Activated CD4-positive, alpha-beta T cell treated with anti-CD3 and anti-CD28 coated beads, Interleukin-2, amount 50 U/mL, for 1 hour (primary cell): Measurements from ENCODE around the gene HKDC1.
"Not testable (repeated sequence)": the region's sequence is repeated elsewhere in the genome, so short reads cannot be mapped to it uniquely, and the experiment has no call there.

Source experiments
- DNase-seq: peaks from one replicate; pipeline ENCODE4 v3.0.0-alpha.2; 2020

Gene HKDC1

GRCh38 chr10:69242852-69243212 is 22.7 kb downstream of the HKDC1 start:
- no peak for DNase-seq

- DNase-seq = no peak
These were observed 23.7 kb downstream of the HKDC1 start for GRCh38 chr10:69243817-69244216.

GRCh38 chr10:69246036-69246435 is 25.9 kb downstream of the HKDC1 start:
- DNase-seq = no peak

GRCh38 chr10:69246581-69247312 is 26.6 kb downstream of the HKDC1 start:
- DNase-seq = no peak

GRCh38 chr10:69247313-69247710 is 27.2 kb downstream of the HKDC1 start:
- DNase-seq = no peak

GRCh38 chr10:69248117-69248730 is 28.1 kb downstream of the HKDC1 start:
- no peak for DNase-seq

- no peak for DNase-seq
These were observed 29.9 kb downstream of the HKDC1 start for GRCh38 chr10:69250041-69250440.

GRCh38 chr10:69251417-69251816 is 31.3 kb downstream of the HKDC1 start:
- not testable (repeated sequence) for DNase-seq

GRCh38 chr10:69253171-69253570 is 33.0 kb downstream of the HKDC1 start:
- DNase-seq = no peak

- DNase-seq = no peak
These were observed 34.7 kb downstream of the HKDC1 start for GRCh38 chr10:69254877-69255276.

GRCh38 chr10:69259547-69260243 is 39.6 kb downstream of the HKDC1 start:
- no peak for DNase-seq

GRCh38 chr10:69261184-69261583 is 41.1 kb downstream of the HKDC1 start:
- DNase-seq = no peak

- no peak for DNase-seq
These were observed 42.2 kb downstream of the HKDC1 start for GRCh38 chr10:69262292-69262751.

GRCh38 chr10:69265521-69265920 is 45.4 kb downstream of the HKDC1 start:
- DNase-seq = no peak

GRCh38 chr10:69268761-69269416 is 48.8 kb downstream of the HKDC1 start:
- no peak for DNase-seq

- DNase-seq = no peak
These were observed 49.6 kb downstream of the HKDC1 start for GRCh38 chr10:69269761-69270160.

GRCh38 chr10:69270990-69271389 is 50.9 kb downstream of the HKDC1 start:
- DNase-seq = no peak

GRCh38 chr10:69272624-69273023 is 52.5 kb downstream of the HKDC1 start:
- no peak for DNase-seq

- DNase-seq = no peak
These were observed 55.3 kb downstream of the HKDC1 start for GRCh38 chr10:69275444-69275843.

- no peak for DNase-seq
These were observed 56.4 kb downstream of the HKDC1 start for GRCh38 chr10:69276503-69276902.

GRCh38 chr10:69278446-69278963 is 58.4 kb downstream of the HKDC1 start, which contains the start of gene HK1:
Gene HK1, plus strand, starts transcription at chr10:69278496.
- DNase-seq = no peak

GRCh38 chr10:69279110-69279509 is 59.0 kb downstream of the HKDC1 start:
- DNase-seq = no peak
